ENCODE data around the gene TMC5.
"Not testable (repeated sequence)": the region's sequence is repeated elsewhere in the genome, so short reads cannot be mapped to it uniquely, and the experiment has no call there.

The TMC5 gene

GRCh38 chr16:19382084-19382801 lies 35.4 kb upstream of the TMC5 start:
- no peak for TF ChIP-seq CTCF (conservative IDR thresholded peaks at IDR 0.05)
- H3K27ac ChIP-seq, result peak overlapping the region; percentile 71

GRCh38 chr16:19382887-19383816 lies 34.5 kb upstream of the TMC5 start:
- no peak for TF ChIP-seq CTCF (conservative IDR thresholded peaks at IDR 0.05)
- peak overlapping the region; percentile 71 for H3K27ac ChIP-seq

- peak overlapping the region; percentile 42; the same call in 1 of the 2 replicates for H3K27ac ChIP-seq
- TF ChIP-seq CTCF (conservative IDR thresholded peaks at IDR 0.05), result no peak
Observed at GRCh38 chr16:19384656-19385055, 33.0 kb upstream of the TMC5 start.

DNA sequence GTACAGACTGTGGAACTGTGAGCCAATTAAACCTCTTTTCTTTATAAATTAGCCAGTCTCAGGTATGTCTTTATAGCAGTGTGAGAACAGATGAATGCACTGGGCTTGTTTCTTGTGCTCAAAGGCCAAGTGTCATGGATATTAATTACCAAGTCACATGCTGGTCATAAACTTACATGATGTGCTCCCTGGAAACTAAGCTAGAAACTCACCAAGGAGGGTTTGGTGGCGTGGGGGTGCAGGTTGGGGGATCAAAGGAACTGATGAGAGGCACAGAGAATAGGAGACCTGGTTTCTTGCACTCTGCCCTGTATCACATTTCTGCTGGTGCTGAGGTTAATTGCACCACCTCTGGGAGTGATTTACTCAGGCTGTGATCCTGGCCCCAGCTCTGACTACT lies 31.2 kb upstream of the TMC5 start:
- no peak for TF ChIP-seq CTCF (conservative IDR thresholded peaks at IDR 0.05)
- no peak overlapping the region; the same call in 1 of the 2 replicates for H3K27ac ChIP-seq

GRCh38 chr16:19389246-19389645 lies 28.4 kb upstream of the TMC5 start:
- TF ChIP-seq CTCF (conservative IDR thresholded peaks at IDR 0.05), result peak; percentile 66
- H3K27ac ChIP-seq, result peak overlapping the region; percentile 42

DNA sequence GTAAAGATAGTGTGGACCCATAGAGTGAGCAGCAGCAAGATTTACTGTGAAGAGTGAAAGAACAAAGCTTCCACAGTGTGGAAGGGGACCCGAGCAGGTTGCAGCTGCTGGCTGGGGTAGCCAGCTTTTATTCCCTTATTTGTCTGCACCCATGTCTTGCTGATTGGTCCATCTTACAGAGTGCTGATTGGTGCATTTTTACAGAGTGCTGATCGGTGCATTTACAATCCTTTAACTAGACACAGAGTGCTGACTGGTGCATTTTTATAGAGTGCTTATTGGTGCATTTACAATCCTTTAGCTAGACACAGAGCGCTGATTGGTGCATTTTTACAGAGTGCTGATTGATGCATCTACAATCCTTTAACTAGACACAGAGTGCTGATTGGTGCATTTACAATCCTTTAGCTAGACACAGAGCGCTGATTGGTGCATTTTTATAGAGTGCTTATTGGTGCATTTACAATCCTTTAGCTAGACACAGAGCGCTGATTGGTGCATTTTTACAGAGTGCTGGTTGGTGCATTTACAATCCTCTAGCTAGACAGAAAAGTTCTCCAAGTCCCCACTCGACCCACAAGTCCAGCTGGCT lies 26.4 kb upstream of the TMC5 start:
- not testable (repeated sequence) for H3K27ac ChIP-seq

DNA sequence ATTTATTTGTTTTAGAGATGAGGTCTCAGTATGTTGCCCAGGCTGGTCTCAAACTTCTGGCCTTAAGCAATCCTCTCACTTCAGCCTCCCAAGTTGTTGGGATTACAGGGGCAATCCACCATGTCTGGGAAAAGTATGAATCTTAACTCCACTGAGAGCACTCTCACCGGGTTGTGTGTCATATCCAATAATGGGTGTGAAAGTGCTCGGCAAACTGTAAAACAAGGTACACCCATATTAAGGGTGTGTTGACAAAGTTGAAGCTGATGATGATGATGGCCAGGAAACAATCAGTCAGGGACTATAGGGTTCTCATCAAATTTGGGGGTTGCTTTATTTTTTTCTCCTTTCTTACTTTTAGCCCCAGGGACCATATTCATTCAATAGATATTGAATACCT lies 25.3 kb upstream of the TMC5 start:
- no peak for TF ChIP-seq CTCF (conservative IDR thresholded peaks at IDR 0.05)
- H3K27ac ChIP-seq, result peak overlapping the region; percentile 95
